Measurements from ENCODE around the gene APOOL. TPM values are rescaled to one million over a fixed set of nuclear protein-coding genes. Genes with fewer than 3 reads are reported as not detected.
"Not testable (repeated sequence)": the region's sequence is repeated elsewhere in the genome, so short reads cannot be mapped to it uniquely, and the experiment has no call there.

Gene APOOL
- total RNA-seq, 4 donors from 2014 or later = 10.1 to 14.3 (median 12.5) TPM

DNA sequence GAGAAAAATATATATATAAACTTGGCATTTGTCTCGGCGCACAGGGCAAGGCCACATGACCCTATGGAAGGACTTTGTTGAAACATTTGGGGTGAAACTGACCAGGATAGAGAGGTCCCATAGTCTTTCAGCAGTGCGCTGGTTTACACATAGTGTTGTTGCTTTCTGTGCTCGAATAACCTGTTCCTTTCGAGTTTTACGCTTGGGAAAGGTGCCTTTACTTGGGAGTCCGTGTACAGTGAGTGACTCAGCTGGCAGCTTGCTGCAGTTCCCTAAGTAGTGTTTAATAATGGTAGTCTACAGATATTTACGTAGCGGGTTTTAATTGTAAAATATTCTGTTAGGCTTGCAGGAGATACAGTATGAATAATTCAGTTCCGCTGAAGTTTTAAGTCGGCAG lies 578 bp downstream of the APOOL start:
- no peak for DNase-seq
- H3K9me3 ChIP-seq = no peaks in the 10 kb centered on the region
- WGBS, 2 donors = 11 to 59% methylated on average over 6 to 11 of the region's 11 CpGs
- no peaks in the 10 kb centered on the region for H3K36me3 ChIP-seq
- no peaks in the 10 kb centered on the region for H3K27me3 ChIP-seq
- H3K4me3 ChIP-seq = peak overlapping the region; percentile 49 to 72 (median 62)
- TF ChIP-seq POLR2A (IDR thresholded peaks at IDR 0.05) = no peak
- TF ChIP-seq, protein P1, sequence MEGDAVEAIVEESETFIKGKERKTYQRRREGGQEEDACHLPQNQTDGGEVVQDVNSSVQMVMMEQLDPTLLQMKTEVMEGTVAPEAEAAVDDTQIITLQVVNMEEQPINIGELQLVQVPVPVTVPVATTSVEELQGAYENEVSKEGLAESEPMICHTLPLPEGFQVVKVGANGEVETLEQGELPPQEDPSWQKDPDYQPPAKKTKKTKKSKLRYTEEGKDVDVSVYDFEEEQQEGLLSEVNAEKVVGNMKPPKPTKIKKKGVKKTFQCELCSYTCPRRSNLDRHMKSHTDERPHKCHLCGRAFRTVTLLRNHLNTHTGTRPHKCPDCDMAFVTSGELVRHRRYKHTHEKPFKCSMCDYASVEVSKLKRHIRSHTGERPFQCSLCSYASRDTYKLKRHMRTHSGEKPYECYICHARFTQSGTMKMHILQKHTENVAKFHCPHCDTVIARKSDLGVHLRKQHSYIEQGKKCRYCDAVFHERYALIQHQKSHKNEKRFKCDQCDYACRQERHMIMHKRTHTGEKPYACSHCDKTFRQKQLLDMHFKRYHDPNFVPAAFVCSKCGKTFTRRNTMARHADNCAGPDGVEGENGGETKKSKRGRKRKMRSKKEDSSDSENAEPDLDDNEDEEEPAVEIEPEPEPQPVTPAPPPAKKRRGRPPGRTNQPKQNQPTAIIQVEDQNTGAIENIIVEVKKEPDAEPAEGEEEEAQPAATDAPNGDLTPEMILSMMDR (IDR thresholded peaks at IDR 0.05) = no peak
- intact Hi-C loops (cut with DNase I) = no loop called here
- H3K4me1 ChIP-seq = peaks cover 0 to 14% (median 2%) of the 10 kb centered on the region in 3 donors
- peak overlapping the region; percentile 74 to 87 (median 83) for H3K27ac ChIP-seq

DNA sequence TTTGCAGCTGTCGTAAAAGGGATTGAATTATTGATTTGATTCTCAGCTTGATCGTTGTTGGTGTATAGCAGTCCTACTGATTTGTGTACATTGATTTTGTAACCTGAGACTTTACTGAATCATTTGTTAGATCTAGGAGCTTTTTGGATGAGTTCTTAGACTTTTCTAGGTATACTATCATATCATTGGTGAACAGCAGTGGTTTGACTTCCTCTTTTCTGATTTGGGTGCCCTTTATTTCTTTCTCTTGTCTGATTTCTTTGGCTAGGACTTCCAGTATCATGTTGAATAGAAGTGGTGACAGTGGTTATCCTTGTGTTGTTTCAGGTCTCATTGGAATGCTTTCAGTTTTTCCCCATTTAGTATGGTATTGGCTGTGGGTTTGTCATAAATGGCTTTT lies 8.4 kb downstream of the APOOL start:
- WGBS, 2 donors = 92% methylated on average over 2 of the region's 2 CpGs
- peaks cover 0 to 5% (median 0%) of the 10 kb centered on the region in 3 donors for H3K9me3 ChIP-seq

DNA sequence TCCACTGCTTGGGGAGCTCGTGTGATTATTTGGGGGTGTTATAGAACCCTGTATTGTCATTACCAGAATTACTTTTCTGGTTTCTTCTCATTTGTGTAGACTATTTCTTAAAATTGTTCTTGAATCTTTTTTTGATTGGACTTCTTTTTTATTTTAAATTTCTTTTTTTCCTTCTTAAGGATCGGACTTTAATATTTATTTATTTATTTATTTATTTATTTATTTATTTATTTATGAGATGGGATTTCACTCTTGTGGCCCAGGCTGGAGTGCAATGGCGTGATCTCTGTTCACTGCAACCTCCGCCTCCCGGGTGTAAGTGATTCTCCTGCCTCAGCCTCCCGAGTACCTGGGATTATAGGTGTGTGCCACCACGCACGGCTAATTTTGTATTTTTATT lies 11.7 kb downstream of the APOOL start:
- H3K27me3 ChIP-seq; intact Hi-C loops (cut with DNase I); DNase-seq; H3K36me3 ChIP-seq; H3K4me1 ChIP-seq; H3K4me3 ChIP-seq; H3K27ac ChIP-seq; H3K9me3 ChIP-seq: not testable (repeated sequence)
- WGBS, 2 donors = 91 to 100% methylated on average over 8 of the region's 8 CpGs

More for the DNA sequence above, 8.4 kb downstream of the APOOL start:
- H3K4me1 ChIP-seq = no peaks in the 10 kb centered on the region
- TF ChIP-seq POLR2A (IDR thresholded peaks at IDR 0.05) = no peak
- TF ChIP-seq, protein P1 (IDR thresholded peaks at IDR 0.05) = no peak
- H3K27me3 ChIP-seq = no peaks in the 10 kb centered on the region
- H3K27ac ChIP-seq = no peak overlapping the region
- H3K4me3 ChIP-seq = no peak overlapping the region
- no peak for DNase-seq
- intact Hi-C loops (cut with DNase I) = no loop called here
- H3K36me3 ChIP-seq = no peaks in the 10 kb centered on the region

DNA sequence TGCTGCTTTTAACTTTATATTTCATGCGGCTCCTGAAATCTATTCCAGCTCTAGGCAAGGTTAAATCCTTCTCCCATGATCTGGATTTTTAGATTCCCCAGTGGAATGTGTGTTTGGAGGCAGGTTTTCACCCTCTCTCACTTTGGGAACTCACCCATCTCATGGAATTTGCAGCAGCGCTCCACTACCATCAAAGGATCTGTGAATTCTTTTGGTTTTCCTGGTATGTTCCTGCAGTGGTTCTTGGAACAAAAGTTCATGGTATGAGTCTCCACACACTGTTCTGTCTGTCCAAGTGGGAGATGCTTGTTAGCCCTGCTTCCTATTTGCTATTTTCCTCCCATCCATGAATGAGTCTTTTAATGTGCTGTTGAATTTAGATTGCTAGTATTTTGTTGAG lies 14.0 kb downstream of the APOOL start:
- TF ChIP-seq, protein P1 (IDR thresholded peaks at IDR 0.05) = no peak
- no peak for TF ChIP-seq POLR2A (IDR thresholded peaks at IDR 0.05)
- intact Hi-C loops (cut with DNase I) = no loop called here
- no peaks in the 10 kb centered on the region for H3K36me3 ChIP-seq
- no peak for DNase-seq
- H3K4me3 ChIP-seq = no peak overlapping the region
- H3K9me3 ChIP-seq = no peaks in the 10 kb centered on the region
- no peak overlapping the region for H3K27ac ChIP-seq
- H3K27me3 ChIP-seq = no peaks in the 10 kb centered on the region
- H3K4me1 ChIP-seq = no peaks in the 10 kb centered on the region
- 85 to 93% methylated on average over 2 of the region's 2 CpGs for WGBS, 2 donors

DNA sequence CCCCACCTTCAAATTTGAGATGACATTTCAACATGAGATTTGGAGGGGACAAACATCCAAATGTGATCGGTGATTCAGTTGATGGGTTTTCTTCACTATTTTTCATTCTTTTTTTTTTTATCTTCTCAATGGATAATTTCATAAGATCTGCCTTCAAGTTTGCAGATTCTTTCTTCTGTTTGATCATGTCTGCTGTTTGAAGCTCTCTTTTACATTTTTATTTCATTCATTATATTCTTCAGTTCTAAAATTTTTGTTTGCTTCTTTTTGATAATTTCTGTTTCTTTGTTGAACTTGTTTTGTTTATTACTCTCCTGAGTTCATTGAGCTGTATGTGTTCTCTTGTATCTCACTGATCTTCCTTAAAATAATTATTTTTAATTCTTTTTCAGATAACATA lies 14.8 kb downstream of the APOOL start:
- Histone ChIP-seq H3K36me3 (no peaks in the 10 kb centered on the region), H3K4me3 (no peak overlapping the region), H3K27ac (no peak overlapping the region), H3K27me3 (no peaks in the 10 kb centered on the region), H3K4me1 (no peaks in the 10 kb centered on the region), H3K9me3 (no peaks in the 10 kb centered on the region)
- TF ChIP-seq POLR2A (IDR thresholded peaks at IDR 0.05) = no peak
- TF ChIP-seq, protein P1 (IDR thresholded peaks at IDR 0.05) = no peak
- WGBS, 2 donors = 100% methylated on average over 1 of the region's 1 CpG
- no peak for DNase-seq
- intact Hi-C loops (cut with DNase I) = no loop called here

DNA sequence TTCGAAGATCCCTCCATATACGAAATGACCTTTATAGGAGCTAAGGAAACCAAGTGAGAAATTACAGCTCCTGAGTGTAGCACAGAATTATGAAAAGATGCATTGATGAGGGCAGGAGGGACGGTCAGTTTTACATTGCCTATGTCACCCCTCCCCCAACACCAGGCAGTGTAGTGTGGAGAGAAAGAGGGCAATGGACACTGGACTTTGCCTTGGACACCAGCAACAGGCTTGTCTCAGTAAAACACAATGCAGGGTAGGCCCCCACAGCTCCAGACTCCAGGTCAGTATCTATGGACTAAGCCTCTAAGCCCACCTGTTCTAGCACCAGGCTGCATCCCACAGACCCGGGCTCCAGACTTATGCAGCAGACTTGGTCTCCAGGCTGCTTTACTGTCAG lies 16.5 kb downstream of the APOOL start:
- no peak for TF ChIP-seq POLR2A (IDR thresholded peaks at IDR 0.05)
- TF ChIP-seq, protein P1 (IDR thresholded peaks at IDR 0.05) = no peak
- no peak for DNase-seq
- no peaks in the 10 kb centered on the region for H3K9me3 ChIP-seq
- H3K36me3 ChIP-seq = no peaks in the 10 kb centered on the region
- no peak overlapping the region for H3K4me3 ChIP-seq
- no peaks in the 10 kb centered on the region for H3K4me1 ChIP-seq
- intact Hi-C loops (cut with DNase I) = no loop called here
- H3K27ac ChIP-seq = no peak overlapping the region
- WGBS, 2 donors = 90 to 94% methylated on average over 2 to 3 of the region's 4 CpGs
- H3K27me3 ChIP-seq = no peaks in the 10 kb centered on the region

Data from esophagus squamous epithelium (tissue), 5 donors.